Naive thymus-derived CD8-positive, alpha-beta T cell (primary cell): ENCODE data around the gene CELSR3. TPM values are rescaled to one million over a fixed set of nuclear protein-coding genes. Genes with fewer than 3 reads are reported as not detected.

Source experiments
- ATAC-seq, 2 donors: fragments of 150-1000 bp; cut with Tn5 transposase in 1 of 2; sonication (Bioruptor Pico), chemical (Tn5 transposase) in 1 of 2; 1 replicate in 1 of 2; 2 replicates in 1 of 2; pipeline ENCODE4 v1.10.0; 2021; ENCODE audit warnings: mild to moderate bottlenecking in 2 of 2, moderate library complexity in 2 of 2
- POLR2A ChIA-PET: fragments of 350-600 bp; sonication (Branson Sonifier 250); formaldehyde crosslinking; loops from one replicate; lab custom pipeline; 2021; ENCODE audit warnings: antibody characterized with exemption; lab: Charles Lee
- DNase-seq, 10 donors: peaks; one replicate each; pipeline versions ENCODE4 v3.0.0 to v3.0.0-alpha.2; 2020 to 2022
- H3K27ac Mint-ChIP-seq, 10 donors: one replicate each; pipeline ENCODE4 v1.8.0; 2020 to 2022; ENCODE audit warnings: mild to moderate bottlenecking in 10 of 10, mixed read lengths in 10 of 10, moderate library complexity in 4 of 10, inconsistent platforms in 1 of 10
- H3K27me3 Mint-ChIP-seq, 5 donors: one replicate each; pipeline ENCODE4 v1.8.0; 2021 to 2022; ENCODE audit warnings: mixed read lengths in 5 of 5
- H3K36me3 Mint-ChIP-seq, 3 donors: one replicate each; pipeline ENCODE4 v1.8.0; 2020 to 2022; ENCODE audit warnings: mixed read lengths in 3 of 3, mild to moderate bottlenecking in 2 of 3, inconsistent platforms in 1 of 3
- H3K4me1 Mint-ChIP-seq, 4 donors: one replicate each; pipeline ENCODE4 v1.8.0; 2021 to 2022; ENCODE audit warnings: mixed read lengths in 4 of 4
- H3K4me3 Mint-ChIP-seq, 10 donors: one replicate each; pipeline ENCODE4 v1.8.0; 2020 to 2022; ENCODE audit warnings: mild to moderate bottlenecking in 10 of 10, mixed read lengths in 10 of 10, moderate library complexity in 6 of 10, inconsistent platforms in 1 of 10
- H3K9me3 Mint-ChIP-seq, 9 donors: one replicate each; pipeline ENCODE4 v1.8.0; 2020 to 2022; ENCODE audit warnings: mixed read lengths in 9 of 9, mild to moderate bottlenecking in 3 of 9, inconsistent platforms in 1 of 9, moderate library complexity in 1 of 9
- polyA plus RNA-seq, 3 donors: library from polyadenylated mRNA; unstranded; fragments of 300-500 nt; fragmentation: Illumina TruSeq; gene quantifications; one replicate each; pipeline ENCODE4 v1.2.3, GENCODE V29; 2021
- total RNA-seq, 8 experiments: library from RNA in 2 of 8; stranded (reverse) in 2 of 8; gene quantifications; one replicate each; pipeline ENCODE4 v1.2.3 and lab custom pipeline; 2021 to 2026

Gene CELSR3
- total and polyA plus RNA-seq, 5 experiments from 2014 or later = 0.21 to 7.9 (median 0.60) TPM

GRCh38 chr3:48607519-48607918 is 55.2 kb downstream of the CELSR3 start:
- POLR2A ChIA-PET = interaction anchor here (0.6 kb wide), 1 partner anchor 710 kb away, joined by 4 read pairs; no protein-coding TSS in a partner anchor
- DNase-seq (no peak), ATAC-seq (no peak)
- Mint-ChIP-seq H3K4me1 (peaks cover 14 to 25% (median 22%) of the 10 kb centered on the region in 4 donors), H3K36me3 (peaks cover 0 to 48% (median 3%) of the 10 kb centered on the region in 3 donors), H3K27ac (peak overlapping the region in 1 of 10 donors; percentile 8), H3K9me3 (no peaks in the 10 kb centered on the region), H3K27me3 (no peaks in the 10 kb centered on the region), H3K4me3 (peak overlapping the region in 6 of 10 donors; percentile 10 to 100 (median 96))

GRCh38 chr3:48601622-48601994 is 61.1 kb downstream of the CELSR3 start:
- H3K4me1 Mint-ChIP-seq = peaks cover 1 to 7% (median 5%) of the 10 kb centered on the region in 4 donors
- DNase-seq (no peak), ATAC-seq (no peak)
- H3K9me3 Mint-ChIP-seq = no peaks in the 10 kb centered on the region
- POLR2A ChIA-PET = interaction anchor here (0.7 kb wide), 1 partner anchor 42 kb away, joined by 3 read pairs; no protein-coding TSS in a partner anchor
- peaks cover 0 to 77% (median 5%) of the 10 kb centered on the region in 3 donors for H3K36me3 Mint-ChIP-seq
- peak overlapping the region in 1 of 10 donors; percentile 44 for H3K27ac Mint-ChIP-seq
- no peaks in the 10 kb centered on the region for H3K27me3 Mint-ChIP-seq
- H3K4me3 Mint-ChIP-seq = no peak overlapping the region

DNA sequence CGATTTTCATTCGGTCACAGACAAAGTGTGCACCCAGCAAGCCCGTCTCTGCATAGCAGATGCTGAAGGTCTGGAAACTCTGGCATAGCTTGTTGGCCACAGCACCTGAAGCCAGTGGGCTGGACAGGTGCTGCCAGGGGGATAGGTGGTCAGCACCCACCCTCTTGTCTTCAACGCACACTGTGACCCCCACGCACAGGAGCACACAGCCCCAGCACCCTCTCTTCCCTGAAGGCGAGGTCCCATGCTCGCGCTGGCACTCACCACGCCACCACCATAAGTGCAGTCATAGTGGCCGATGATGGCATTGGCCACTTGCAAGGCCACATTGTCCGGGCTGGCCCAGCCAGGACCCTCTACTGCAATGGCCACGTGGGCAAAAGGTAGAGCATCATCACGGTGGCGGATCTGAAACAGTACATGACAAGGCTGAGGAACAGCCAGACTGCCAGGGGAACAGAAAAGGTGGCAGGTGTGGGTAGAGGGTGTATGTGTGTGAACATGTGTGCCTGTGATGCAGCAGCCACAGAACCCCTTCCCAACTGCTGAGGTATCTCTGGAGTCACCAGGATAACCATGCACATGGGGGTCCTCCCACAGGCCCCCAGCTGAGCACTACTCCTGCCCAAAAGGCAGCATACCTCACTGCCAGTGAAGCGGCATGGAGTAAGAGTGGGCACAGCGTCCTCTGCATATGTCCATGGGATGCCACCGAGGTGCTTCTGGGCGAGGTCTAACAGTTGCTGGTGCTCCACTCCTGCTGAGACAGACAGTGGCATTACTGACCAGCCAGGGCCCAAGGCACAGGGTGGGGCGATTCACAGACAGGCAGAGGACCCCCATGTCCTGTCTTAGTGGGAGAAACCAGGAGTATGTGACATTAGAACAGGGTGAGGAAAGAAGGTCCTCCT is 61.7 kb downstream of the CELSR3 start:
- no peak overlapping the region for H3K27ac Mint-ChIP-seq
- ATAC-seq (no peak), DNase-seq (no peak)
- POLR2A ChIA-PET = interaction anchor here (0.7 kb wide), 1 partner anchor 42 kb away, joined by 3 read pairs; no protein-coding TSS in a partner anchor
- no peak overlapping the region for H3K4me3 Mint-ChIP-seq
- peaks cover 0 to 6% (median 0%) of the 10 kb centered on the region in 5 donors for H3K27me3 Mint-ChIP-seq
- H3K4me1 Mint-ChIP-seq = peaks cover 2 to 7% (median 7%) of the 10 kb centered on the region in 4 donors
- H3K9me3 Mint-ChIP-seq = no peaks in the 10 kb centered on the region
- peaks cover 0 to 72% (median 5%) of the 10 kb centered on the region in 3 donors for H3K36me3 Mint-ChIP-seq

DNA sequence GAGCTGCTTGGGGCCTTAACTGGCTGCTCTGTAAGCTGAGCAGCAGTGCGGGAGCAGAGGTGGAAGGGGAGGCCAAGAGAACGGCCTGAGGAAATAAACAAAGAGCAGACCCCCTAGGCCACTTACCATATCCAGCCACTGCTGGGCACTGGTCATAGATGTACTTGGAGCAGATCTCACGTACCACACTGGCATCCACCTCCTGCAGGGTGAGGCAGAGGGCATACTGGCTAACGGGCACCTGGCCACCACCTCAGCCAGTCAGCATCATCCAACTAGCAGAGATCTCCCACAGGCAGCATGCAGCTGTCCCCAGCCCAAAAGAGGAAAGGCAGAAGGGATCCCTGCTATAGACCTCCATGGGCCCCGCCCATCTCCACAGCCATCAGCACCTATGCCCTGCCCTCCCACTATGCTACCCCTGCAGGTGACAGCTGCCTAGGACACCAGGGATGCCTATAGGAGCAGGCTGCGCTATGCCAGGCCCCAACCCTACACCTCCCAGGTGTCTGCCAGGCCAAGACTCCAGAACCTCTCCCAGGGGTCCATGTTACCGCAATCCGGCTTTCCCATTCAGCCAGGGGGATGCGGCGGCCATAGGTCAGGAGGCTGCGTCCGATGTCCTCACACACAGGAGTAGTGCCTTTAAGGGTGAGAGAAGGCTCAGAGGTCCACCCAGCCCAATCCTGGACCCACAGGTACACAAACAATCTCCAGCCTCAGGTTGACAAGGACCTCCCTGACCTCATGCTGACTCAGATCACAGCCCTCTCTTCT is 63.0 kb downstream of the CELSR3 start:
- POLR2A ChIA-PET = no interaction called here
- Mint-ChIP-seq H3K27me3 (peaks cover 0 to 12% (median under 1%) of the 10 kb centered on the region in 5 donors), H3K4me1 (peaks cover 2 to 14% (median 10%) of the 10 kb centered on the region in 4 donors), H3K27ac (no peak overlapping the region), H3K9me3 (no peaks in the 10 kb centered on the region), H3K36me3 (peaks cover 0 to 61% (median 5%) of the 10 kb centered on the region in 3 donors), H3K4me3 (no peak overlapping the region)
- ATAC-seq (no peak), DNase-seq (no peak)

DNA sequence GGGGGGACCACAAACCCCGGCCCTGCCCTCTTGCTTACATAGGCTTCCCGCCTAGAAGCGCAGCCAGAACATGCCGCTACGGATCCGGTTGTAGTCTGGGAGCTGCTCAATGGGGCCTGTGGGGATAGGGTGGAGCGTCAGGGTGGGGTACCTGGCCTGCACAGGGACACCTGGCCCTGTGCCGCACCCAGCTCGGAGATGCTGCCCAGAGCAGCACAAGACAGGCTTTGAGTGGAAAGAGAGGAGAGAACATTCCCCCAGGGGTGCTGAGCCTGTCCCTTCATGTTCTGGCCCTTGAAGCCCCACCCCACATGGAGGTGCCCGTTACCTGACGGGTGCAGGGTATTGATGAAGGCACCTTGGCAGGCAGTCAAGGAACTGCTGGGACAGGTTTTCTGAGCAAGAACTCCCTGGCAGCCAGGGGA is 63.6 kb downstream of the CELSR3 start:
- POLR2A ChIA-PET = no interaction called here
- Mint-ChIP-seq H3K4me3 (no peak overlapping the region), H3K27ac (no peak overlapping the region)

GRCh38 chr3:48598323-48599076 is 64.2 kb downstream of the CELSR3 start:
- H3K4me1 Mint-ChIP-seq = peaks cover 6 to 19% (median 13%) of the 10 kb centered on the region in 4 donors
- POLR2A ChIA-PET = no interaction called here
- H3K27ac Mint-ChIP-seq = no peak overlapping the region
- peaks cover 4 to 24% (median 6%) of the 10 kb centered on the region in 5 donors for H3K27me3 Mint-ChIP-seq
- DNase-seq (no peak), ATAC-seq (no peak)
- no peaks in the 10 kb centered on the region for H3K9me3 Mint-ChIP-seq
- peaks cover 0 to 49% (median 5%) of the 10 kb centered on the region in 3 donors for H3K36me3 Mint-ChIP-seq
- H3K4me3 Mint-ChIP-seq = no peak overlapping the region

More for the DNA sequence above, 63.6 kb downstream of the CELSR3 start:
- no peaks in the 10 kb centered on the region for H3K9me3 Mint-ChIP-seq
- no peak for DNase-seq
- H3K4me1 Mint-ChIP-seq = peaks cover 6 to 18% (median 13%) of the 10 kb centered on the region in 4 donors
- peaks cover 4 to 18% (median 6%) of the 10 kb centered on the region in 5 donors for H3K27me3 Mint-ChIP-seq
- ATAC-seq = no peak
- peaks cover 0 to 55% (median 5%) of the 10 kb centered on the region in 3 donors for H3K36me3 Mint-ChIP-seq

- Mint-ChIP-seq H3K9me3 (no peaks in the 10 kb centered on the region), H3K27me3 (peaks cover 4 to 35% (median 15%) of the 10 kb centered on the region in 5 donors), H3K4me1 (peaks cover 5 to 17% (median 9%) of the 10 kb centered on the region in 4 donors), H3K4me3 (no peak overlapping the region), H3K36me3 (peaks cover 0 to 39% (median 2%) of the 10 kb centered on the region in 3 donors), H3K27ac (peak overlapping the region in 3 of 10 donors; percentile 47 to 83 (median 63))
- DNase-seq (no peak), ATAC-seq (no peak)
- POLR2A ChIA-PET = interaction anchor here (0.5 kb wide), 1 partner anchor 1268 kb away, joined by 3 read pairs; no protein-coding TSS in a partner anchor
These were observed 65.3 kb downstream of the CELSR3 start for GRCh38 chr3:48597408-48597800.

- ATAC-seq (peak in 1 of 2 donors; percentile 6), DNase-seq (no peak)
- Mint-ChIP-seq H3K36me3 (peaks cover 0 to 33% (median 2%) of the 10 kb centered on the region in 3 donors), H3K4me1 (peaks cover 5 to 17% (median 9%) of the 10 kb centered on the region in 4 donors), H3K27me3 (peaks cover 4 to 38% (median 18%) of the 10 kb centered on the region in 5 donors), H3K9me3 (no peaks in the 10 kb centered on the region), H3K27ac (peak overlapping the region in 4 of 10 donors; percentile 9 to 84 (median 65)), H3K4me3 (no peak overlapping the region)
- POLR2A ChIA-PET = no interaction called here
These were observed 65.8 kb downstream of the CELSR3 start for GRCh38 chr3:48596676-48597407.

- H3K36me3 Mint-ChIP-seq = peaks cover 0 to 27% (median 2%) of the 10 kb centered on the region in 3 donors
- peak in 1 of 2 donors; percentile 6 for ATAC-seq
- POLR2A ChIA-PET = no interaction called here
- no peak for DNase-seq
- H3K27ac Mint-ChIP-seq = peak overlapping the region in 2 of 10 donors; percentile 4 to 84
- H3K9me3 Mint-ChIP-seq = no peaks in the 10 kb centered on the region
- peaks cover 5 to 17% (median 9%) of the 10 kb centered on the region in 4 donors for H3K4me1 Mint-ChIP-seq
- H3K27me3 Mint-ChIP-seq = peaks cover 4 to 43% (median 20%) of the 10 kb centered on the region in 5 donors
- peak overlapping the region in 4 of 10 donors; percentile 8 to 27 (median 18) for H3K4me3 Mint-ChIP-seq
These were observed 66.5 kb downstream of the CELSR3 start for GRCh38 chr3:48596157-48596556.

GRCh38 chr3:48595526-48596121 is 67.1 kb downstream of the CELSR3 start:
- POLR2A ChIA-PET = no interaction called here
- Mint-ChIP-seq H3K36me3 (peaks cover 0 to 22% (median 2%) of the 10 kb centered on the region in 3 donors), H3K27me3 (peaks cover 8 to 49% (median 25%) of the 10 kb centered on the region in 5 donors), H3K4me3 (peak overlapping the region in 2 of 10 donors; percentile 26 to 31), H3K27ac (peak overlapping the region in 2 of 10 donors; percentile 4 to 84), H3K9me3 (no peaks in the 10 kb centered on the region), H3K4me1 (peaks cover 5 to 17% (median 9%) of the 10 kb centered on the region in 4 donors)
- DNase-seq (no peak), ATAC-seq (peak in 1 of 2 donors; percentile 20)
